Thyroid gland (tissue), 4 donors: ENCODE measurements around the gene ZMIZ1.

Source experiments
- CTCF ChIP-seq, 6 experiments: fragments of 200-600 bp in 3 of 6; fragments of 450-650 bp in 3 of 6; sonication (generic) in 3 of 6; IDR thresholded peaks; one replicate each; pipeline ENCODE4 v1.5.1; 2016 to 2019; ENCODE audit warnings: antibody characterized with exemption in 6 of 6, mild to moderate bottlenecking in 2 of 6, inconsistent platforms in 1 of 6, moderate library complexity in 1 of 6
- POLR2A ChIP-seq, 2 donors: fragments of 450-650 bp; IDR thresholded peaks; one replicate each; pipeline ENCODE4 v1.6.1; 2017; ENCODE audit warnings: antibody characterized with exemption in 2 of 2, mild to moderate bottlenecking in 2 of 2, moderate library complexity in 1 of 2

GRCh38 chr10:79268742-79269141, 200.0 kb downstream of the ZMIZ1 start:
- no peak for TF ChIP-seq CTCF (IDR thresholded peaks at IDR 0.05)
- TF ChIP-seq POLR2A (IDR thresholded peaks at IDR 0.05): no peak
